SU-DHL-6 (cell line): ENCODE data around the gene CD2.

Experiments used
- EZH2phosphoT487 ChIP-seq: fragments of 200-600 bp; sonication (generic), shearing (Covaris generic); conservative IDR thresholded peaks from 2 replicates; pipeline ENCODE4 v1.6.1; 2018; ENCODE audit warnings: mild to moderate bottlenecking, antibody characterized with exemption, low read length, moderate library complexity, mixed read lengths
- TF ChIP-seq, protein P1 (sequence below): fragments of 200-600 bp; sonication (generic); IDR thresholded peaks from one replicate; pipeline ENCODE4 v1.5.1; 2017; ENCODE audit warnings: antibody characterized with exemption, mild to moderate bottlenecking, low read length, moderate library complexity; ENCODE audit not compliant: insufficient read depth, poor library complexity, severe bottlenecking

DNA sequence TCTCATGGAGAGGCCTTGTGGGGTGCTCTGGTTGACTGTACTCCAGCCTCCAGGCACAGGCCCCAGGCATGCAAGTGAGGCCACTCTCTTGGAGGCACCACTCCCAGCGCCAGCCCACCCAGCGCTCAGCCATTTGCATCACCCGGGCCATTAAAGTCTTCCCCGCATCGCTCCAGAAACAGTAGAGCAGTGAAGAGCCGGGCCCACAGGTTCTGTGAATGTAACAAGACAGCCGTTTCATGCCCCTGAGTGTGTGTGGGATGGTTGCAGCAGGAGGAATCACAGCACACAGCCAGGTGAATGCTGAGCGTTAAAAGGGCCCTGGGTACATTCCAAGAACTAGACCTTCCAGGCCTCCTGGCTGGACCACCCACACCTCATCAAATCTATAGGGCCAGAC lies 19.0 kb upstream of the CD2 start:
- no peak for TF ChIP-seq EZH2phosphoT487
- TF ChIP-seq, protein P1, sequence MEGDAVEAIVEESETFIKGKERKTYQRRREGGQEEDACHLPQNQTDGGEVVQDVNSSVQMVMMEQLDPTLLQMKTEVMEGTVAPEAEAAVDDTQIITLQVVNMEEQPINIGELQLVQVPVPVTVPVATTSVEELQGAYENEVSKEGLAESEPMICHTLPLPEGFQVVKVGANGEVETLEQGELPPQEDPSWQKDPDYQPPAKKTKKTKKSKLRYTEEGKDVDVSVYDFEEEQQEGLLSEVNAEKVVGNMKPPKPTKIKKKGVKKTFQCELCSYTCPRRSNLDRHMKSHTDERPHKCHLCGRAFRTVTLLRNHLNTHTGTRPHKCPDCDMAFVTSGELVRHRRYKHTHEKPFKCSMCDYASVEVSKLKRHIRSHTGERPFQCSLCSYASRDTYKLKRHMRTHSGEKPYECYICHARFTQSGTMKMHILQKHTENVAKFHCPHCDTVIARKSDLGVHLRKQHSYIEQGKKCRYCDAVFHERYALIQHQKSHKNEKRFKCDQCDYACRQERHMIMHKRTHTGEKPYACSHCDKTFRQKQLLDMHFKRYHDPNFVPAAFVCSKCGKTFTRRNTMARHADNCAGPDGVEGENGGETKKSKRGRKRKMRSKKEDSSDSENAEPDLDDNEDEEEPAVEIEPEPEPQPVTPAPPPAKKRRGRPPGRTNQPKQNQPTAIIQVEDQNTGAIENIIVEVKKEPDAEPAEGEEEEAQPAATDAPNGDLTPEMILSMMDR: no peak
